Middle frontal gyrus (tissue), 1 donor: ENCODE measurements around the gene HPN.
A peak's percentile ranks its signal among the peaks of the same experiment; 100 is the strongest.

Experiments used
- DNase-seq: peaks from one replicate; pipeline ENCODE4 v3.0.0-alpha.2; 2015; ENCODE audit warnings: low spot score; ENCODE audit errors: extremely low spot score

The HPN gene

GRCh38 chr19:35080613-35081170 is 39.2 kb downstream of the HPN start:
- no peak for DNase-seq

- no peak for DNase-seq
Observed at GRCh38 chr19:35081201-35081600, 39.7 kb downstream of the HPN start.

GRCh38 chr19:35083691-35084508 is 42.4 kb downstream of the HPN start:
- no peak for DNase-seq

- no peak for DNase-seq
Observed at GRCh38 chr19:35084509-35084762, 42.9 kb downstream of the HPN start.

GRCh38 chr19:35085947-35086346 is 44.4 kb downstream of the HPN start:
- DNase-seq, result no peak

DNA sequence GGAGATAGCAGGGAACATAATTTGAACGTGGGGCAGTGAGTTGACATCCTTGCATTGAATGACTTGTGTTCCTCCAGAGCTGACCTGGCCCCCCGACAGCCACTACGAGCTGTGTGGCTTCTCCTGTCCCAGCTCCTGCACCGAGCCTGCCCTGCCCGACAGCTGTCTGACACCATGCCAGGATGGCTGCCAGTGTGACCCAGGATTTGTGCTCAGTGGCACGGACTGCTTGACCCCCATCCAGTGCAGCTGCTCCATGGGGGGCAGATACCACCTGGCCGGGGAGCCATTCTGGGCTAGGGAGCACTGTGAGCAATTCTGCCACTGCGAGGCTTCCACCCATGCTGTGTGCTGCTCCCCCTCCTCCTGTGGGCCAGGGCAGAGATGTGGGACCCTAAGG is 44.9 kb downstream of the HPN start:
- DNase-seq, result no peak

DNA sequence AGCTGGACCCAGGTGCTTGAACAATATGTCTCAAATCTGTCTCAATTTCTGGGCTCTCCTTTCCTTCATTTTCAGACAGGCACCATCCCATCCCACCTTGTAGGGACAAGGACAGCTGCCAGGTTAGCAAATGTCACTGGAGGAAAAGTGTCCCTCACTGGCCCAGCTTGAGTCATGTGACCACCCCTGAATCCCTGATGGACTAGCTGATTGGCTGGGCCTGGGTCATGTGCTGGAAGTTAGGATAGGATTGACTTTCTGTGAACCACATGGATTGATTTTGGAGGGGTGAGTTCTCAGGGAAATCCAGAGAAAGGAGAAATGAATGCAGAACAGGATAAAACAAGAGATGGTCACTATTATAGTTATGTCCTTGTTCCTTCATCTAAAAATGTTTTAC is 45.9 kb downstream of the HPN start:
- DNase-seq, result no peak

DNA sequence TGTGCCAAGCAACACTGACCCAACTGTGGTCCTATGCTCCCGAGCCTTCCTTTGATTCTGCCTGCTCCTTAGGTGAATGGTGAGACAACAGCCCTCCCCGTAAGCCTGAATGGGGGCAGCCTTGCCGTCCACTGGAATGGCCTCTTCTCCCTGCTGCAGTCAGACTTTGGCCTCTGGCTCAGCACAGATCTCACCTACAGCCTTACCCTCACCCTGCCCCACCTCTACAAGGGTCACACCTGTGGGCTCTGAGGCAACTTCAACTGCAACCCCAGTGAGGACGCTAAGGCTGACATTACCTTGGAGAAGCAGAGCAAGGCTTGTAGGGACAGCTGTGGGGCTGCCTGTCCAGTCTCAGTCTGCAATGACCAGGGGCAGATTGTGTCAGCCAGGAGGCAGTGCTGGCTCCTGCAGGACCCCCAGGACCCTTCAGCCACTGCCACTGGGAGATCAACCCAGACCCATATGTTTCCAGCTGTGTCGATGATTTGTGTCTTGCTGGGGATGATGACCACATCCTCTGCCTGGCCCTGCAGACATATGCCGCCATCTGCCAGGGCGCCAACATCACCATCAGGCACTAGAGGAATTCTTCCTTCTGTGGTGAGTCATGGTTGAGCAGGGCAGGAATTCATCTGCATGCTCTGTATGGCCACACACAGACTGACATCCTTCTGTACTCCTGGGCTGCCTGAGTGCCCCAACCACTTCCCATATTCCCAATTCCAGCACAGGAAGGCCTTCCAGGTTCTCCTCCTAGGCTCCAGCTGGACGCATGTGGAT is 46.8 kb downstream of the HPN start:
- no peak for DNase-seq

DNA sequence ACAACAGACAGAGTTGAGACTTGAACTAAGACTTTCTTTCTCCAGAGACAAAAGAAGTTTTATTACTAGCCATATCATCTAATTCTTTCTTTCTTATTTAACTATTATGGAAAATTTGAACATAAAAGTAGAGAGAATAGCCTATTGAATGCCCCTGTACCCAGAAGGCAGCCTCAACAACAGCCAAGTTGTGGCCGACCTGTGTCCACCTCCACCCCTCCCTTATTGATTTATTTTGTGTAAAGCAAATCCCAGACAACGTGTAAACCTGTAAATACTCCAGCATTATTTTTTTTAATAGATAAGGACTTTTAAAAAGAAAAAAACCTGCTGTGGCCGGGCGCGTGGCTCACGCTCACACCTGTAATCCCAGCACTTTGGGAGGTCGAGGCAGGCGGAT is 48.0 kb downstream of the HPN start:
- no peak for DNase-seq

DNA sequence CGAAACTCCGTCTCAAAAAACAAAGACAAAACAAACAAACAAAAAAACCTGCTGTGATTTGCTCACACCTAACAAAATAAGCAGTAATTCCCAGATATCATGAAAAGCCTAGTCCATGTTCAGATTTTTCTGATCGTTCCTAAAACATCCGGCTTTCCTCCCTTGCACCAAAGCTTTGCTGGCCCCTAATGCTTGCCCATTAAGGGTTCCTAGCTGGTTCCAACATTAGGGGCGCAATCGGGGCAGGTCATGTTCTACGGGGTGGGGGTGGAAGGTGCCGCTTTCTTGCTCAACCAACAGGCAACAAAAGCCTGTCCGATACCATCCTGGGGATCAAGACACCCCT is 48.6 kb downstream of the HPN start:
- DNase-seq, result no peak

DNA sequence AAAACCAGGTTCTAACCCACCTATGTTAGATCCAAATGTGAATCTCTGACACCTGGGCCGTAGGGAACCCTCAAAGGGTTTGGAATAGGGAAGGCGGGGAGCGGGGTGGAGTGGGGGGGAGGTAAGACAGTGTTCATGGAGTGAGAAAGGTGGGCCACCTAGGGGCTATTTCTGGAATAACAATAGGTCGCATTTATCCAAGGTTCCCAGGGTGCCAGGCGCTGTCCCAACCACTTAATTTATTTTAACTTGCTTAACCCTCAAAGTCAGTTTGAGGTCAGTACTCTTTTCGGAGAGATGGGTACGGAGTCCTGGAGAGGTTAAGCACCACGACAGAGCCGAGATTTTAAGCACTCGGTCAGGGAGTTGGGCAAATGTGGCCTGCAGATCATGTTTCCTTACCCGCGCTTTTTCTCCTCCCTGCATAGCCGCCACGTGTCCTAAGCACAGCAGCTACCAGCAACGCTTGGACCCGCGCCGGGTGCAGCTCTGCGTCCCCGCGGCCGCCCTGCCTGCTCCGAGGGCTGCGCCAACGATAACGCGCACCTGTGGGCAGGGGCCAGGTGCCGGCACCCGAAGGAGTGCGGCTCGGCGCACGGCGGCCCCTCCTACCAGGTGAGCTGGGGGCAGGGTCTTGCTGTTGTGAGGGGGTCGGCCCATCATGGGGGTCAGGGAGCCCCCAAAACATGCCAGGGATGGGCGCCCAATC is 49.1 kb downstream of the HPN start:
- peak; percentile 27 for DNase-seq

- DNase-seq, result no peak
Observed at GRCh38 chr19:35093430-35093829, 51.9 kb downstream of the HPN start.

- no peak for DNase-seq
Observed at GRCh38 chr19:35093941-35094647, 52.6 kb downstream of the HPN start.

- DNase-seq, result no peak
Observed at GRCh38 chr19:35094656-35095055, 53.1 kb downstream of the HPN start.

GRCh38 chr19:35095667-35096368 is 54.3 kb downstream of the HPN start:
- no peak for DNase-seq

- no peak for DNase-seq
Observed at GRCh38 chr19:35098413-35099049, 57.0 kb downstream of the HPN start.

GRCh38 chr19:35099155-35099896 is 57.8 kb downstream of the HPN start:
- no peak for DNase-seq

DNA sequence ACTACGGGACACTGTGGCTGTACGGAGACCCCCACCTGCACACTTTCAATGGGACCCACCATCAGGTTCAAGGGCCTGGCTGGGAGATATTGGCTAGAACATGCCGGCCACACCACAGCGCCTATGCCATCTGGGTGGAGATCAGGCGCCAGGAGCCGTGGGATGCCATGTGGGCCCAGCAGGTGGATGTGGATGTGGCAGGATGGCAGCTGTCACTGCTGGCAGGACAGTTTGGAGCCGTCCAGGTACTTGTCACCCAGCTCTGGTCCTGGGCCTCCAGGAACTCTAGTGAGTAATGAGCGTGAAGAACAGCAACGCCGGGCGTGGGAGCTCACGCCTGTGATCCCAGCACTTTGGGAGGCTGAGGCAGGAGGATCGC is 58.4 kb downstream of the HPN start:
- no peak for DNase-seq

GRCh38 chr19:35100588-35101533 is 59.3 kb downstream of the HPN start:
- DNase-seq, result no peak
